ENCODE data around the gene CGB5. TPM values are rescaled to one million over a fixed set of nuclear protein-coding genes. Genes with fewer than 3 reads are reported as not detected.
"Not testable (repeated sequence)": the region's sequence is repeated elsewhere in the genome, so short reads cannot be mapped to it uniquely, and the experiment has no call there.

Gene CGB5
- total and polyA plus RNA-seq, 2 donors (not counting 3 experiments of a cell fraction or from before 2014, with no cell fraction given), result not detected

DNA sequence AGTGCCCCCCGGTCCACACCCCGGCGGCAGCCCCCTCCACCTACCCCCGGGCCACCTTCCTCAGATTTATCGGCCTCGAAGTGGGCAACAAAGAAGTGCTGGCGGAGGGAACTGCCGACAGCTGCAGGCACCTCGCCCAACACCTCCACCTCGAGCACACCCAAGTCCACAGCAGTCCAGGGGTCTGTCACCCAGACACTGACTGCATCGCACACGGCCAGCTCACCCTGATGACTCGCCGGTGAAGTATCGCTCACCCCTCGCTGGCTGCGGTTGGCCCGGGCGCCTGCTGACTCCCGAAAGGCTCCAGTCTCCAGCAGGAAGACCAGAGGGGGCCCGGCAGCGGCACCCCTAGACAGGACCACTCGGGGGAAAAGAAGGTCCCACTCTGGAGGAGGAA, 18.0 kb upstream of the CGB5 start:
- not testable (repeated sequence) for H3K27me3 ChIP-seq (ENCODE audit: control insufficient read depth in 2 of 2, insufficient read depth in 2 of 2, low read length in 2 of 2)

DNA sequence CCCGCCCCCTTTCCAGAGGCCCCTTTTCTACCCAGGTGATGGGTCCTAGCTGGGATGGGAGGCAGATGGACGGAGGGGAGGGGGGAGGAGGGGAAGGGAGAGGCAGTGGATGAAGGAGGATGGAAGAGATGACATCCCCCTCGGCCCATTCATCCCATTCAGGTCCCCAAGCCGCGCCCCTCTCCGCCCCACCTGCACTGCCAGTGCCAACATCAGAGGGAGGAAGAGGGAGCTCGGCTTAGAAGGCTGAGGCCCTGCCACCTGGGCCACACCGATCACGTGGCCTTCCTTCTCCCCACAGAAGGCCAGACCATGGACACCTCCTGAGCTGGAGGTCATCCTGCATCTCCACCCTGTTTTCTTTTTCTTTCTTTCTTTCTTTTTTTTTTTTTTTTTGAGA, 15.0 kb upstream of the CGB5 start:
- POLR2A ChIA-PET; H3K4me1 ChIP-seq (ENCODE audit: control insufficient read depth, extremely low read depth, insufficient read depth, low read length); H3K36me3 ChIP-seq (ENCODE audit: control insufficient read depth in 2 of 2, extremely low read depth in 1 of 2, insufficient read depth in 2 of 2, low read length in 2 of 2); H3K27ac ChIP-seq (ENCODE audit: insufficient read depth, low read depth, low read length); H3K4me3 ChIP-seq (replicated peaks in 1 of 3; ENCODE audit: insufficient read depth in 1 of 3, low read depth in 1 of 3, low read length in 3 of 3); dilution Hi-C loops (cut with MboI; ENCODE audit: extremely low pct_ligation_motif_present, low sequenced_read_pairs); H2AFZ ChIP-seq (ENCODE audit: low read depth, low read length); H3K9me3 ChIP-seq (replicated peaks; ENCODE audit: control insufficient read depth, insufficient read depth, low read length); H3K9ac ChIP-seq (replicated peaks; ENCODE audit: extremely low read depth, insufficient read depth, low read length); H4K20me1 ChIP-seq (replicated peaks; ENCODE audit: control insufficient read depth, extremely low read depth, insufficient read depth, low read length); H3K27me3 ChIP-seq (ENCODE audit: control insufficient read depth in 2 of 2, insufficient read depth in 2 of 2, low read length in 2 of 2); H3K4me2 ChIP-seq (ENCODE audit: insufficient read depth, low read length); DNase-seq (ENCODE audit: low read depth, low spot score); FAIRE-seq; H3K79me2 ChIP-seq (ENCODE audit: control insufficient read depth, insufficient read depth, low read length); BruUV-seq (replicated peaks); H3K9me1 ChIP-seq (replicated peaks; ENCODE audit: control insufficient read depth, extremely low read depth, insufficient read depth, low read length); intact Hi-C loops (cut with micrococcal nuclease): not testable (repeated sequence)
- CTCF ChIA-PET, result interaction anchor here (1.0 kb wide), 1 partner anchor 29 kb away, joined by 3 read pairs; no protein-coding TSS in a partner anchor

More for the DNA sequence above, 18.0 kb upstream of the CGB5 start:
- CTCF ChIA-PET, result interaction anchor here (0.6 kb wide), 1 partner anchor 72 kb away, joined by 3 read pairs; no protein-coding TSS in a partner anchor
- H3K4me3 ChIP-seq (replicated peaks in 1 of 3; ENCODE audit: insufficient read depth in 1 of 3, low read depth in 1 of 3, low read length in 3 of 3); DNase-seq (ENCODE audit: low read depth, low spot score); FAIRE-seq; H3K27ac ChIP-seq (ENCODE audit: insufficient read depth, low read depth, low read length); POLR2A ChIA-PET; H3K36me3 ChIP-seq (ENCODE audit: control insufficient read depth in 2 of 2, extremely low read depth in 1 of 2, insufficient read depth in 2 of 2, low read length in 2 of 2); H3K9ac ChIP-seq (replicated peaks; ENCODE audit: extremely low read depth, insufficient read depth, low read length); H3K79me2 ChIP-seq (ENCODE audit: control insufficient read depth, insufficient read depth, low read length); H3K4me2 ChIP-seq (ENCODE audit: insufficient read depth, low read length); H2AFZ ChIP-seq (ENCODE audit: low read depth, low read length); H3K4me1 ChIP-seq (ENCODE audit: control insufficient read depth, extremely low read depth, insufficient read depth, low read length); intact Hi-C loops (cut with micrococcal nuclease); H3K9me1 ChIP-seq (replicated peaks; ENCODE audit: control insufficient read depth, extremely low read depth, insufficient read depth, low read length); BruUV-seq (replicated peaks); dilution Hi-C loops (cut with MboI; ENCODE audit: extremely low pct_ligation_motif_present, low sequenced_read_pairs); H4K20me1 ChIP-seq (replicated peaks; ENCODE audit: control insufficient read depth, extremely low read depth, insufficient read depth, low read length); H3K9me3 ChIP-seq (replicated peaks; ENCODE audit: control insufficient read depth, insufficient read depth, low read length): not testable (repeated sequence)

DNA sequence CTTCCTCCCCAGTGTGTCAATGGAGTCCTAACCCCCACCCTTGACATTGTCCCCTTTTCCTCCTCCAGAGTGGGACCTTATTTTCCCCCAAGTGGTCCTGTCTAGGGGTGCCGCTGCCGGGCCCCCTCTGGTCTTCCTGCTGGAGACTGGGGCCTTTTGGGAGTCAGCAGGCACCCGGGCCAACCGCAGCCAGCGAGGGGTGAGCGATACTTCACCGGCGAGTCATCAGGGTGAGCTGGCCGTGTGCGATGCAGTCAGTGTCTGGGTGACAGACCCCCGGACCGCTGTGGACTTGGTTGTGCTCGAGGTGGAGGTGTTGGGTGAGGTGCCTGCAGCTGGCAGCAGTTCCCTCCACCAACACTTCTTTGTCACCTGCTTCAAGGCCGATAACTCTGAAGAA, 13.9 kb upstream of the CGB5 start:
- H3K9me1 ChIP-seq (replicated peaks; ENCODE audit: control insufficient read depth, extremely low read depth, insufficient read depth, low read length); H3K4me1 ChIP-seq (ENCODE audit: control insufficient read depth, extremely low read depth, insufficient read depth, low read length); H3K9ac ChIP-seq (replicated peaks; ENCODE audit: extremely low read depth, insufficient read depth, low read length); H3K27ac ChIP-seq (ENCODE audit: insufficient read depth, low read depth, low read length); intact Hi-C loops (cut with micrococcal nuclease); H4K20me1 ChIP-seq (replicated peaks; ENCODE audit: control insufficient read depth, extremely low read depth, insufficient read depth, low read length); H3K4me2 ChIP-seq (ENCODE audit: insufficient read depth, low read length); BruUV-seq (replicated peaks); FAIRE-seq; H3K79me2 ChIP-seq (ENCODE audit: control insufficient read depth, insufficient read depth, low read length); DNase-seq (ENCODE audit: low read depth, low spot score); dilution Hi-C loops (cut with MboI; ENCODE audit: extremely low pct_ligation_motif_present, low sequenced_read_pairs); CTCF ChIA-PET; H3K9me3 ChIP-seq (replicated peaks; ENCODE audit: control insufficient read depth, insufficient read depth, low read length); POLR2A ChIA-PET; H3K4me3 ChIP-seq (replicated peaks in 1 of 3; ENCODE audit: insufficient read depth in 1 of 3, low read depth in 1 of 3, low read length in 3 of 3); H3K27me3 ChIP-seq (ENCODE audit: control insufficient read depth in 2 of 2, insufficient read depth in 2 of 2, low read length in 2 of 2); H3K36me3 ChIP-seq (ENCODE audit: control insufficient read depth in 2 of 2, extremely low read depth in 1 of 2, insufficient read depth in 2 of 2, low read length in 2 of 2); H2AFZ ChIP-seq (ENCODE audit: low read depth, low read length): not testable (repeated sequence)

DNA sequence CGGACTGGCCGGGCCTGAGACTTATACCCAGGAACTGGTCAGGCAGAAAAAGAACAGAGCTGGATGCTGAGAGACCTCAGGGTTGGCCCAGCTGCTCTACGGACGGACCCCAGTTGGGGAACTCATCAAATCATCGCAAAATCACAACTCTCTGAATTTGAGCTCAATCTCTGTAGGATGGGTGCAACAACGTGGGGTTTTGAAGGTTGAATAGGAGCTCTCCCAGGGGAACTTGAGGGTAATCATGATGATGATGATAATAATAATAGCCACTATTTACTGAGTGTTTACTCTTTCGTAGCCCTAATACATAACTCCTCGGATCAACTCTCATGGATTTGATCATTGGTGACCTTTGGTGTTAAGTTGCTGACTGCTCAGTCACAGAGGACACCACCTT, 13.3 kb upstream of the CGB5 start:
- H3K9me1 ChIP-seq (replicated peaks; ENCODE audit: control insufficient read depth, extremely low read depth, insufficient read depth, low read length); H3K9ac ChIP-seq (replicated peaks; ENCODE audit: extremely low read depth, insufficient read depth, low read length); CTCF ChIA-PET; BruUV-seq (replicated peaks); FAIRE-seq; H3K36me3 ChIP-seq (ENCODE audit: control insufficient read depth in 2 of 2, extremely low read depth in 1 of 2, insufficient read depth in 2 of 2, low read length in 2 of 2); H3K27me3 ChIP-seq (ENCODE audit: control insufficient read depth in 2 of 2, insufficient read depth in 2 of 2, low read length in 2 of 2); H2AFZ ChIP-seq (ENCODE audit: low read depth, low read length); H3K4me1 ChIP-seq (ENCODE audit: control insufficient read depth, extremely low read depth, insufficient read depth, low read length); H3K9me3 ChIP-seq (replicated peaks; ENCODE audit: control insufficient read depth, insufficient read depth, low read length); H4K20me1 ChIP-seq (replicated peaks; ENCODE audit: control insufficient read depth, extremely low read depth, insufficient read depth, low read length); H3K27ac ChIP-seq (ENCODE audit: insufficient read depth, low read depth, low read length); H3K79me2 ChIP-seq (ENCODE audit: control insufficient read depth, insufficient read depth, low read length); DNase-seq (ENCODE audit: low read depth, low spot score); POLR2A ChIA-PET; intact Hi-C loops (cut with micrococcal nuclease); H3K4me3 ChIP-seq (replicated peaks in 1 of 3; ENCODE audit: insufficient read depth in 1 of 3, low read depth in 1 of 3, low read length in 3 of 3); H3K4me2 ChIP-seq (ENCODE audit: insufficient read depth, low read length); dilution Hi-C loops (cut with MboI; ENCODE audit: extremely low pct_ligation_motif_present, low sequenced_read_pairs): not testable (repeated sequence)
